Thyroid gland (tissue), 4 donors: ENCODE data around the gene BMPR2.
"Not testable (repeated sequence)": the region's sequence is repeated elsewhere in the genome, so short reads cannot be mapped to it uniquely, and the experiment has no call there.

Source experiments
- CTCF ChIP-seq, 6 experiments: fragments of 200-600 bp in 3 of 6; fragments of 450-650 bp in 3 of 6; sonication (generic) in 3 of 6; IDR thresholded peaks; one replicate each; pipeline ENCODE4 v1.5.1; 2016 to 2019; ENCODE audit warnings: antibody characterized with exemption in 6 of 6, mild to moderate bottlenecking in 2 of 6, inconsistent platforms in 1 of 6, moderate library complexity in 1 of 6
- POLR2A ChIP-seq, 2 donors: fragments of 450-650 bp; IDR thresholded peaks; one replicate each; pipeline ENCODE4 v1.6.1; 2017; ENCODE audit warnings: antibody characterized with exemption in 2 of 2, mild to moderate bottlenecking in 2 of 2, moderate library complexity in 1 of 2

GRCh38 chr2:202496835-202497472 lies 120.8 kb downstream of the BMPR2 start:
- TF ChIP-seq CTCF, POLR2A (IDR thresholded peaks at IDR 0.05): not testable (repeated sequence)
